IMR-90 (cell line): ENCODE measurements around the gene SLIT1. TPM values are rescaled to one million over a fixed set of nuclear protein-coding genes. Genes with fewer than 3 reads are reported as not detected.
A peak's percentile ranks its signal among the peaks of the same experiment; 100 is the strongest.

Experiments
- ATAC-seq: fragments of 200-7000 bp; cut with Tn5 transposase; 2 replicates; pipeline ENCODE4 v1.9.1; 2020; ENCODE audit warnings: low read depth, mild to moderate bottlenecking, moderate library complexity
- BruUV-seq: library from RNA; stranded (reverse); fragments of 400-500 nt; replicated peaks from 2 replicates; lab custom pipeline; 2021; lab: Mats Ljungman, UMichigan
- CTCF ChIA-PET: fragments of 300-600 bp; formaldehyde crosslinking; extraction: SDS; loops from one replicate; lab custom pipeline; 2021; ENCODE audit warnings: antibody characterized with exemption; lab: Yijun Ruan, JAX
- POLR2A ChIA-PET: fragments of 300-600 bp; sonication (Branson Sonifier 250); formaldehyde crosslinking; loops from one replicate; lab custom pipeline; 2022; ENCODE audit warnings: antibody characterized with exemption; ENCODE audit not compliant: unreplicated experiment; lab: Charles Lee
- DNase-seq: peaks from one replicate; pipeline ENCODE4 v3.0.0; 2013
- H2AFZ ChIP-seq: replicated peaks from 2 replicates; pipeline ENCODE3; 2013; ENCODE audit warnings: low read length, mild to moderate bottlenecking; ENCODE audit not compliant: poor library complexity
- H2AK5ac ChIP-seq: 2 replicates; pipeline ENCODE4 v1.6.1; 2013; ENCODE audit warnings: low read depth, low read length, inconsistent platforms
- H2AK9ac ChIP-seq: replicated peaks from 2 replicates; pipeline ENCODE3; 2013; ENCODE audit warnings: mild to moderate bottlenecking, low read depth, low read length, moderate library complexity; ENCODE audit not compliant: poor library complexity
- H2BK120ac ChIP-seq: 2 replicates; pipeline ENCODE4 v1.6.1; 2013; ENCODE audit warnings: low read depth, low read length, inconsistent platforms
- H2BK15ac ChIP-seq: 3 replicates; pipeline ENCODE4 v1.6.1; 2013; ENCODE audit warnings: low read depth, low read length, inconsistent platforms
- H2BK20ac ChIP-seq: 2 replicates; pipeline ENCODE4 v1.6.1; 2013; ENCODE audit warnings: low read depth, mild to moderate bottlenecking, inconsistent platforms, low read length, moderate library complexity
- H2BK5ac ChIP-seq: 2 replicates; pipeline ENCODE4 v1.6.1; 2013; ENCODE audit warnings: mild to moderate bottlenecking, low read depth, low read length, inconsistent platforms; ENCODE audit not compliant: poor library complexity, severe bottlenecking
- H3K14ac ChIP-seq: replicated peaks from 2 replicates; pipeline ENCODE4 v1.6.1; 2013; ENCODE audit warnings: low read depth, low read length, inconsistent platforms
- H3K18ac ChIP-seq: 2 replicates; pipeline ENCODE4 v1.6.1; 2013; ENCODE audit warnings: low read depth, low read length, control low read depth
- H3K23ac ChIP-seq: 2 replicates; pipeline ENCODE4 v1.6.1; 2013; ENCODE audit warnings: low read depth, low read length, inconsistent platforms
- H3K27ac ChIP-seq: 2 replicates; pipeline ENCODE4 v1.5.1; 2013; ENCODE audit warnings: mild to moderate bottlenecking, control low read depth, low read length; ENCODE audit not compliant: insufficient read depth
- H3K27me3 ChIP-seq: 2 replicates; pipeline ENCODE4 v1.6.1; 2013; ENCODE audit warnings: low read length; ENCODE audit not compliant: control insufficient read depth, insufficient read depth
- H3K36me3 ChIP-seq: 2 replicates; pipeline ENCODE4 v1.6.1; 2013; ENCODE audit warnings: low read length, mixed read lengths; ENCODE audit not compliant: control insufficient read depth, insufficient read depth
- H3K4ac ChIP-seq: 2 replicates; pipeline ENCODE4 v1.6.1; 2013; ENCODE audit warnings: low read depth, low read length, inconsistent platforms
- H3K4me1 ChIP-seq: 2 replicates; pipeline ENCODE4 v1.6.1; 2013; ENCODE audit warnings: low read length, mixed read lengths; ENCODE audit not compliant: control insufficient read depth, insufficient read depth
- H3K4me2 ChIP-seq: 2 replicates; pipeline ENCODE4 v1.6.1; 2013; ENCODE audit warnings: low read depth, mild to moderate bottlenecking, control low read depth, low read length, moderate library complexity
- H3K4me3 ChIP-seq: 2 replicates; pipeline ENCODE4 v1.5.1; 2013; ENCODE audit warnings: low read depth, mild to moderate bottlenecking, control low read depth, low read length, moderate library complexity; ENCODE audit not compliant: insufficient read depth
- H3K56ac ChIP-seq: 2 replicates; pipeline ENCODE4 v1.6.1; 2013; ENCODE audit warnings: low read length, inconsistent platforms; ENCODE audit not compliant: insufficient read depth; ENCODE audit errors: extremely low read depth
- H3K79me1 ChIP-seq, 2 experiments: 2 replicates each; pipeline ENCODE4 v1.6.1; 2013; ENCODE audit warnings: low read length in 2 of 2, inconsistent platforms in 1 of 2, low read depth in 1 of 2
- H3K9ac ChIP-seq: 2 replicates; pipeline ENCODE4 v1.6.1; 2013; ENCODE audit warnings: low read depth, low read length, control low read depth
- H3K9me1 ChIP-seq: 2 replicates; pipeline ENCODE4 v1.6.1; 2013; ENCODE audit warnings: low read length, inconsistent platforms; ENCODE audit not compliant: insufficient read depth
- H3K9me3 ChIP-seq: 2 replicates; pipeline ENCODE4 v1.6.1; 2013; ENCODE audit warnings: low read length; ENCODE audit not compliant: control insufficient read depth, insufficient read depth
- H4K20me1 ChIP-seq: 2 replicates; pipeline ENCODE4 v1.6.1; 2013; ENCODE audit warnings: low read length, inconsistent platforms; ENCODE audit not compliant: insufficient read depth
- H4K5ac ChIP-seq: 2 replicates; pipeline ENCODE4 v1.6.1; 2013; ENCODE audit warnings: mild to moderate bottlenecking, low read depth, low read length, control low read depth
- H4K8ac ChIP-seq, 2 experiments: 2 replicates each; pipeline ENCODE4 v1.6.1; 2013; ENCODE audit warnings: low read depth in 2 of 2, low read length in 2 of 2, control low read depth in 1 of 2, inconsistent platforms in 1 of 2
- H4K91ac ChIP-seq: 2 replicates; pipeline ENCODE4 v1.6.1; 2013; ENCODE audit warnings: low read depth, low read length, inconsistent platforms; ENCODE audit not compliant: insufficient read depth
- BHLHE40 ChIP-seq: fragments of 150-350 bp; IDR thresholded peaks from 2 replicates; pipeline ENCODE4 v1.6.1; 2016; ENCODE audit warnings: mild to moderate bottlenecking, low read depth, low read length
- CEBPB ChIP-seq: IDR thresholded peaks from 2 replicates; pipeline ENCODE4 v1.6.1; 2012; ENCODE audit warnings: low read depth, low read length, improper control_type of control experiment
- CHD1 ChIP-seq: IDR thresholded peaks from 2 replicates; pipeline ENCODE4 v1.6.1; 2012; ENCODE audit warnings: low read depth, low read length, improper control_type of control experiment
- FOS ChIP-seq: fragments of 150-350 bp; IDR thresholded peaks from 2 replicates; pipeline ENCODE4 v1.6.1; 2016; ENCODE audit warnings: low read depth, low read length
- MAFK ChIP-seq: IDR thresholded peaks from 2 replicates; pipeline ENCODE4 v1.6.1; 2012; ENCODE audit warnings: low read depth, low read length, improper control_type of control experiment
- MAZ ChIP-seq: IDR thresholded peaks from 2 replicates; pipeline ENCODE4 v1.6.1; 2012; ENCODE audit warnings: low read depth, mild to moderate bottlenecking, low read length, improper control_type of control experiment, moderate library complexity, borderline replicate concordance
- MXI1 ChIP-seq: IDR thresholded peaks from 2 replicates; pipeline ENCODE4 v1.6.1; 2012; ENCODE audit warnings: low read depth, mild to moderate bottlenecking, low read length, moderate library complexity, borderline replicate concordance
- NFE2L2 ChIP-seq: fragments of 150-350 bp; IDR thresholded peaks from 2 replicates; pipeline ENCODE4 v1.6.1; 2016; ENCODE audit warnings: low read depth, mild to moderate bottlenecking, low read length
- RAD21 ChIP-seq: IDR thresholded peaks from 2 replicates; pipeline ENCODE4 v1.6.1; 2012; ENCODE audit warnings: low read length, improper control_type of control experiment
- RCOR1 ChIP-seq: IDR thresholded peaks from 2 replicates; pipeline ENCODE4 v1.6.1; 2012; ENCODE audit warnings: mild to moderate bottlenecking, low read length, improper control_type of control experiment; ENCODE audit not compliant: insufficient replicate concordance
- RFX5 ChIP-seq: IDR thresholded peaks from 2 replicates; pipeline ENCODE4 v1.8.0; 2012; ENCODE audit warnings: low read depth, mild to moderate bottlenecking, low read length, moderate library complexity
- WGBS, 2 experiments: methylation state at CpG; one replicate each; pipeline versions ENCODE4 v1.1.5 to v1.1.7; 2013; ENCODE audit warnings: missing lambda C conversion rate in 2 of 2; ENCODE audit not compliant: insufficient read length in 1 of 2; ENCODE audit errors: extremely low coverage in 2 of 2; 5-methylcytosine and 5-hydroxymethylcytosine counted together
- dilution Hi-C: fragments of 300-500 bp; cut with HindIII; formaldehyde crosslinking; loops from one replicate; pipeline ENCODE4 v1.14.3; 2018; ENCODE audit warnings: low sequenced_read_pairs; ENCODE audit not compliant: unreplicated experiment
- in situ Hi-C: fragments of 300-500 bp; cut with MboI; formaldehyde crosslinking; loops from 3 replicates; pipeline ENCODE4 v1.14.3; 2019; ENCODE audit warnings: low sequenced_read_pairs, inconsistent platforms, mixed read lengths
- intact Hi-C: fragments of 100-400 bp; cut with micrococcal nuclease; formaldehyde crosslinking; loops from 2 replicates; pipeline ENCODE4 v1.10.0; 2022
- polyA plus RNA-seq, 3 experiments: library from polyadenylated mRNA; depleted of rRNA; stranded (reverse); fragments of >200 nt; gene quantifications; 2 replicates each; pipeline ENCODE4 v1.2.3, GENCODE V29; 2012; ENCODE audit warnings: low replicate concordance in 1 of 3
- total RNA-seq: library from RNA; depleted of rRNA; stranded (reverse); fragments of >200 nt; gene quantifications from 2 replicates; pipeline ENCODE4 v1.2.3, GENCODE V29; 2012
- TF ChIP-seq, protein P1 (sequence below): fragments of 150-350 bp; IDR thresholded peaks from 2 replicates; pipeline ENCODE4 v1.6.1; 2016; ENCODE audit warnings: low read depth, mild to moderate bottlenecking, low read length, moderate library complexity, borderline replicate concordance
- TF ChIP-seq, protein P2 (sequence below): conservative IDR thresholded peaks from 2 replicates; pipeline ENCODE4 v1.5.1; 2012; ENCODE audit warnings: mild to moderate bottlenecking, low read depth, low read length, improper control_type of control experiment
- TF ChIP-seq, protein P3 (sequence below): fragments of 150-350 bp; IDR thresholded peaks from 2 replicates; pipeline ENCODE4 v1.6.1; 2017; ENCODE audit warnings: mild to moderate bottlenecking, antibody characterized with exemption, low read length, low read depth

SLIT1 gene
- total and polyA plus RNA-seq, 2 of the 4 experiments (the other 2 are of a cell fraction) = under 0.01 TPM

- ChIA-PET POLR2A (no interaction called here), CTCF (interaction anchor here (0.6 to 3.6 kb wide), 34 partner anchors 8 to 1782 kb away, joined by 3 to 43 read pairs (median 4); no protein-coding TSS in a partner anchor)
- no peak overlapping the region for H3K27ac ChIP-seq
- DNase-seq (peak; percentile 71), ATAC-seq (peak; percentile 96)
- H3K9ac ChIP-seq = no peak overlapping the region
- WGBS, 2 experiments = 53% methylated on average over 12 of the region's 21 CpGs; no CpG with 5 or more reads in 1 of the 2 experiments
- in situ Hi-C loops (loop anchor here (10.0 kb wide), 2 partner anchors 132 to 282 kb away; no protein-coding TSS in a partner anchor), dilution Hi-C loops (no loop called here), intact Hi-C loops (loop anchor here (1.0 to 5.0 kb wide), 4 partner anchors 137 to 676 kb away; no protein-coding TSS in a partner anchor)
- no TSS peak for BruUV-seq
- H3K79me1 ChIP-seq = no peaks in the 10 kb centered on the region
- no peak overlapping the region for H3K4ac ChIP-seq
- no peak overlapping the region for H4K8ac ChIP-seq
- H4K20me1 ChIP-seq = no peaks in the 10 kb centered on the region
- H3K4me3 ChIP-seq = no peak overlapping the region
- no peak overlapping the region for H3K56ac ChIP-seq
- no peak overlapping the region for H3K23ac ChIP-seq
- no peak overlapping the region for H2BK120ac ChIP-seq
- no peak overlapping the region for H2AK9ac ChIP-seq
- no peaks in the 10 kb centered on the region for H3K9me1 ChIP-seq
- H3K4me2 ChIP-seq = no peak overlapping the region
- H4K91ac ChIP-seq = no peak overlapping the region
- H3K36me3 ChIP-seq = no peaks in the 10 kb centered on the region
- H3K18ac ChIP-seq = no peak overlapping the region
- H3K4me1 ChIP-seq = no peaks in the 10 kb centered on the region
- H2BK20ac ChIP-seq = no peak overlapping the region
- no peak overlapping the region for H2AFZ ChIP-seq
- no peak overlapping the region for H2BK15ac ChIP-seq
- H4K5ac ChIP-seq = no peak overlapping the region
- H2AK5ac ChIP-seq = no peak overlapping the region
- H3K9me3 ChIP-seq = peaks cover 9% of the 10 kb centered on the region
- H2BK5ac ChIP-seq = no peak overlapping the region
- H3K27me3 ChIP-seq = peaks cover 50% of the 10 kb centered on the region
- H3K14ac ChIP-seq = no peak overlapping the region
- TF ChIP-seq CHD1 (no peak), MXI1 (no peak), FOS (no peak), RAD21 (peak; percentile 93), RFX5 (no peak), NFE2L2 (no peak), MAZ (no peak), MAFK (no peak), RCOR1 (no peak), BHLHE40 (no peak), CEBPB (no peak)
- TF ChIP-seq, protein P1, sequence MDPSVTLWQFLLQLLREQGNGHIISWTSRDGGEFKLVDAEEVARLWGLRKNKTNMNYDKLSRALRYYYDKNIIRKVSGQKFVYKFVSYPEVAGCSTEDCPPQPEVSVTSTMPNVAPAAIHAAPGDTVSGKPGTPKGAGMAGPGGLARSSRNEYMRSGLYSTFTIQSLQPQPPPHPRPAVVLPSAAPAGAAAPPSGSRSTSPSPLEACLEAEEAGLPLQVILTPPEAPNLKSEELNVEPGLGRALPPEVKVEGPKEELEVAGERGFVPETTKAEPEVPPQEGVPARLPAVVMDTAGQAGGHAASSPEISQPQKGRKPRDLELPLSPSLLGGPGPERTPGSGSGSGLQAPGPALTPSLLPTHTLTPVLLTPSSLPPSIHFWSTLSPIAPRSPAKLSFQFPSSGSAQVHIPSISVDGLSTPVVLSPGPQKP = no peak
- TF ChIP-seq, protein P2, sequence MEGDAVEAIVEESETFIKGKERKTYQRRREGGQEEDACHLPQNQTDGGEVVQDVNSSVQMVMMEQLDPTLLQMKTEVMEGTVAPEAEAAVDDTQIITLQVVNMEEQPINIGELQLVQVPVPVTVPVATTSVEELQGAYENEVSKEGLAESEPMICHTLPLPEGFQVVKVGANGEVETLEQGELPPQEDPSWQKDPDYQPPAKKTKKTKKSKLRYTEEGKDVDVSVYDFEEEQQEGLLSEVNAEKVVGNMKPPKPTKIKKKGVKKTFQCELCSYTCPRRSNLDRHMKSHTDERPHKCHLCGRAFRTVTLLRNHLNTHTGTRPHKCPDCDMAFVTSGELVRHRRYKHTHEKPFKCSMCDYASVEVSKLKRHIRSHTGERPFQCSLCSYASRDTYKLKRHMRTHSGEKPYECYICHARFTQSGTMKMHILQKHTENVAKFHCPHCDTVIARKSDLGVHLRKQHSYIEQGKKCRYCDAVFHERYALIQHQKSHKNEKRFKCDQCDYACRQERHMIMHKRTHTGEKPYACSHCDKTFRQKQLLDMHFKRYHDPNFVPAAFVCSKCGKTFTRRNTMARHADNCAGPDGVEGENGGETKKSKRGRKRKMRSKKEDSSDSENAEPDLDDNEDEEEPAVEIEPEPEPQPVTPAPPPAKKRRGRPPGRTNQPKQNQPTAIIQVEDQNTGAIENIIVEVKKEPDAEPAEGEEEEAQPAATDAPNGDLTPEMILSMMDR = peak; percentile 94
- TF ChIP-seq, protein P3, sequence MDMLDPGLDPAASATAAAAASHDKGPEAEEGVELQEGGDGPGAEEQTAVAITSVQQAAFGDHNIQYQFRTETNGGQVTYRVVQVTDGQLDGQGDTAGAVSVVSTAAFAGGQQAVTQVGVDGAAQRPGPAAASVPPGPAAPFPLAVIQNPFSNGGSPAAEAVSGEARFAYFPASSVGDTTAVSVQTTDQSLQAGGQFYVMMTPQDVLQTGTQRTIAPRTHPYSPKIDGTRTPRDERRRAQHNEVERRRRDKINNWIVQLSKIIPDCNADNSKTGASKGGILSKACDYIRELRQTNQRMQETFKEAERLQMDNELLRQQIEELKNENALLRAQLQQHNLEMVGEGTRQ = no peak
Observed at GRCh38 chr10:97072851-97073665, 112.7 kb downstream of the SLIT1 start.
